Hematopoietic multipotent progenitor cell treated with erythropoietin and hydrocortisone succinate and interleukin-3 and kit ligand, for 8 days (in vitro differentiated cells): ENCODE data around the gene SLC31A2.
"Not testable (repeated sequence)": the region's sequence is repeated elsewhere in the genome, so short reads cannot be mapped to it uniquely, and the experiment has no call there.

ENCODE experiments used
- DNase-seq: peaks from one replicate; pipeline ENCODE4 v3.0.0-alpha.2; 2015

The SLC31A2 gene, protein sequence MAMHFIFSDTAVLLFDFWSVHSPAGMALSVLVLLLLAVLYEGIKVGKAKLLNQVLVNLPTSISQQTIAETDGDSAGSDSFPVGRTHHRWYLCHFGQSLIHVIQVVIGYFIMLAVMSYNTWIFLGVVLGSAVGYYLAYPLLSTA

GRCh38 chr9:113150670-113151611 is at the start of gene SLC31A2:
TSS of gene SLC31A2 (plus strand) at chr9:113151007. CDS start at chr9:113151075, 68 bp downstream.
- DNase-seq: peak; percentile 72

- not testable (repeated sequence) for DNase-seq
Observed at GRCh38 chr9:113105345-113105744, 45.5 kb upstream of the SLC31A2 start.

DNA sequence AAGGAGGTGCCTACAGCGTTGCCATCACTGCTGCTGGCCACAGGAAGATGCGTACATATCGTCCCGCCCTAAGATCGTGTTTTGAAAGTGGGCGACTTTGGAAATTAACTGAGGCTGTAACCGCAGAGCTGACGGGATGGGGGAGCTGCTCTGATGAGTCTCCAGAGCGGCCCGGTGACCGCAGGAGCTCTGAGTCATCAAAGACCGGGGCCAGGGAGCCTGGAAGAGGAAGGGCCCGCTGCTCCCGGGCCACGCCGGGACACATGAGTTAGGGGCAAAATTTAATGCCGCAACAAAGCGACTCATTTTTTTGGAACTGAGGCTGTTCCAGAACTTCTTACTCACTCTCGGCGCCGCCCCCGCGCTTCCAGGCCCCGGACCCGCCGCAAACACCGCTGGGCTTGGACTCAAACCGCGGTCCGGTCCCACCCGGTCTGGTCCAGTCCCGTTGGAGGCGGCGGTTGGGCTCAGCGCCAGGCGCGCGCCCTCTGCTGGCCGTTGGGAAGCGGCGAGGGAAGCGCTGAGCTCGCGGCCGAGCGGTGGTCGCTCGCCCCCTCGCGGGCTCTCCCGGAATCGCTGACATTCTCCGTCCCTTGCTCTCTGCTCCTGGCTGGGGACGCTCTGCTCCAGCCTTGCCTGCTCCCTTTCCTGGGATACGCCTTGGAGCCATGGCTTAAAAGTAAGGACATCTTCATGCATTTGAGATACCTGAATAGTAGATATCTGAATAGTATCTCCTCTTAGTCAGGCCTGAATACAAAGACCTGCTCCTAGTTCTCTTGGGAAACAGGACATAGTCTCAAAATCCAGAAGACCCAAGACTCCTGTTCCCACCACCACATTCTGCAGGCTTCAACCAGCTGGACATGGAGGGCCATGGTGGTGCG is 39.5 kb upstream of the SLC31A2 start:
- peak; percentile 3 for DNase-seq

GRCh38 chr9:113112706-113113510 is 37.9 kb upstream of the SLC31A2 start:
- DNase-seq: peak; percentile 7

- not testable (repeated sequence) for DNase-seq
Observed at GRCh38 chr9:113118829-113119228, 32.0 kb upstream of the SLC31A2 start.

GRCh38 chr9:113125386-113126035 is 25.3 kb upstream of the SLC31A2 start:
- DNase-seq: no peak

DNA sequence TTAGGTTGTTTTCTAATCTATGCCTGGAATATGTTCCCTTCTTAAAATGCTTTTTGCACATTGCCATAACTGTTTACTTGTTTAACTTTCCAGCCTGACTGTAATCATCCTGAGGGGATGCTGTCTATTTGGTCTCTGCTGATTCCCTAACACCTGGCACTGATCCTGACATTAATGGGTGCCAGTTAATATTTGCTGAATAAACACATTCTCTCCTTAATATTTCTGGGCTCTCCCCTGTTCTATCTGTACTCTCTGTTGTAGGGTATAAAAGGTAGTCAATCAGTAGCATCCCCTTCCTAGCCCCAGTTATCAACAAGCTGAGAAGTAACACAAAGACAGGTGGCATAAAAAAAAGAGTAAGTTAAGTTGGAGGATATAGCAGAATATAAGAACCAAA is 21.3 kb upstream of the SLC31A2 start:
- DNase-seq: no peak

DNA sequence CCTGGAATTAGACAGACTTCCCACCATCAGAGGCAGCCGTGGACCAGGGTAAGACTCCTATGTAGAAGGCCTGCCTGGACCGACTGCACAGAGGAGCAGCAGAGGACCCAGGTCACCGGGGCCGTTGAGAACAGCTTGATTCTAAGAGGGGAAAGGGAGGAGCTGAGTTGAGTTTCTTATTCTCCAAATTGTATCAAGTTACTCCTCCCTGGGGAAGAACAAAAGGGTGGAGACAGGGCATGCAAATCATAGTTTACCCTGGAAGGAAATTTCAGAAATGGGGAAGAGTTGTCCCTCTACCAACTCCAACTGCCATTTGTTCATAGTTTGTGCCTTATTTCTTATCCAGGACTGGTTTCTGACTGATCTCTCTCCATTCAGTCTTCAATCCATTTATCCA is 20.9 kb upstream of the SLC31A2 start:
- DNase-seq: no peak

DNA sequence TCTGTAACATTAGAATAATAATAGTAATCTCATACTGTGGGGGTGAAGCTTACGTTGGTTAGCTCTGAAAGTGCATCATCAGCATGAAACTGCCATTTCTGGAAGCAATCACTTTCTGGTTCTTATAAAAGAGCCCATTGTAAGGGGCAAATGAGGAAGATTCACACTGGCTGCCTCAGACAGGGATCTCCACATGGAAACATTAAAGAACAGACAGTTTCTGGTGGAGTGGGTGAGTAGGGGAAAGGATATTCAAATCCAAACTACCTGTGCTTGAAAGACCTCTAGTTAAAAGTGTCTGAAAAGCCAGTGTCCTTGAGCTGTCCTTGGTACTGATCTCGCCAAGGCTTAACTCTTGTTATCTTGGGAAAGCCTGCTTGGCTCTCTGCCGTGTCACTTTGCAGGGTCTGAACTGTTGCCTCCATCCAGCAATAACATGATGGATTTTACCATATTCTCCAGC is 19.1 kb upstream of the SLC31A2 start:
- peak; percentile 56 for DNase-seq

DNA sequence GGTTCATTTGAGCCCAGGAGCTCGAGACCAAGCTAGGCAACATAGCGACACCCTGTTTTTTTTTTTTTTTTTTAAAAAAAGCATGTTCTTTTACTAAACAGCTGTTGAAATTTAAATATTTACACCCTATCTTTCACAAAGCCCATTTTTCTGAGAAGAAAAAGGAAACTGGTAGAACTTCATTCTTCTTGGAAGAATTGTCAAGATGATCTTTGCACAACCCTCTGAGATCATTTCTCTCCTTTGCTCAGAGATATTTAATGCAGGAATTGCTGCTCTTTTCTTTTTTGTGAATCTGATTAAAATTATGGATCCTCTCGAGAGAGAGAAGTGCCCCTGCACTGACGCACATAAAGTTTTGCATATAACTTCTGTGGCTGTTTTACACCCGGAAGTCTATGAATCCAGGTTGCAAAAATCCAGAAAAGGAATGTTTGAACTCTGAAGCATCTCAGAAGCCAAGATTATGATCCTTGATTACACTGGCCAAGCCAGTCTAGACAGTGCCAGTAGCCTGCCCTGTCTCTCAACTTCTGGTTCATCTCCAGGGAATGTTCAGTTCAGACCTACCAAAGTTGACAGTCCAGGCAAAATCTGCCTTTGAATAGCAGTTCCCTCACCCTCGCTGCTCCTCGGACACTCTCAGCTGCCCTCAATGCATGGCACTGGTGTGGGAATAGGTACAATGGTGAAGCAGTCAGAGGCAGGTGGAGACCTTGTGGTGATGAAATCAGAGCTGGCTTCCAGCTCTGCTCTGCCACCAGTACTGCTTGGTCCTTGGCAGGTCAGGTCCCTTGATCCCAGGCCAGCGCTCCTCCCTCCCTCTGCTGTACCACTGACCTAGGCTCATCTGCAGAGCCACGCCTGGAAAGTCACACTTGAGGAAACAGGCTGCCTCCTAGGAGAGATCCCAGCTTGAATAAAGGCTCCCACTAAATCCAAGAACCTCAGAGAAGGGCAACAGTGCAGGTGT is 13.3 kb upstream of the SLC31A2 start:
- DNase-seq: no peak

GRCh38 chr9:113138760-113139159 is 12.0 kb upstream of the SLC31A2 start:
- DNase-seq: no peak

- no peak for DNase-seq
Observed at GRCh38 chr9:113139225-113139829, 11.5 kb upstream of the SLC31A2 start.

GRCh38 chr9:113139953-113140352 is 10.9 kb upstream of the SLC31A2 start:
- DNase-seq: no peak

GRCh38 chr9:113140896-113141295 is 9.9 kb upstream of the SLC31A2 start:
- DNase-seq: not testable (repeated sequence)

- DNase-seq: no peak
Observed at GRCh38 chr9:113143432-113144227, 7.2 kb upstream of the SLC31A2 start.

DNA sequence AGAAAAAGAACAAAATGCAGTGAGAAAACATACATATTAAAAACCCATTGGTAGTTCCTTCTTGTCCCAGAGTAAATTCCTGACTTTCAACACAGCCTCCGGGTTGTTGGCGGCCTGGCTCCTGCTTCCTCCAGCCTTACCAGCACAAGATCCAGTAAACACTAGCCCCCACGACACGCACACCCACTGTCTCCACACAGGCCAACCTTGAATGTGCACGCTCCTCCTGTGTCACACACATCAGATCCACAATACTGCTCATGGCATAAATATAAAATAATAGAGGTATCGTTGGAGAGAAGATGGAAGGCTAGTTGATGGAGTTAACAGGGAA is 2.5 kb upstream of the SLC31A2 start:
- no peak for DNase-seq

DNA sequence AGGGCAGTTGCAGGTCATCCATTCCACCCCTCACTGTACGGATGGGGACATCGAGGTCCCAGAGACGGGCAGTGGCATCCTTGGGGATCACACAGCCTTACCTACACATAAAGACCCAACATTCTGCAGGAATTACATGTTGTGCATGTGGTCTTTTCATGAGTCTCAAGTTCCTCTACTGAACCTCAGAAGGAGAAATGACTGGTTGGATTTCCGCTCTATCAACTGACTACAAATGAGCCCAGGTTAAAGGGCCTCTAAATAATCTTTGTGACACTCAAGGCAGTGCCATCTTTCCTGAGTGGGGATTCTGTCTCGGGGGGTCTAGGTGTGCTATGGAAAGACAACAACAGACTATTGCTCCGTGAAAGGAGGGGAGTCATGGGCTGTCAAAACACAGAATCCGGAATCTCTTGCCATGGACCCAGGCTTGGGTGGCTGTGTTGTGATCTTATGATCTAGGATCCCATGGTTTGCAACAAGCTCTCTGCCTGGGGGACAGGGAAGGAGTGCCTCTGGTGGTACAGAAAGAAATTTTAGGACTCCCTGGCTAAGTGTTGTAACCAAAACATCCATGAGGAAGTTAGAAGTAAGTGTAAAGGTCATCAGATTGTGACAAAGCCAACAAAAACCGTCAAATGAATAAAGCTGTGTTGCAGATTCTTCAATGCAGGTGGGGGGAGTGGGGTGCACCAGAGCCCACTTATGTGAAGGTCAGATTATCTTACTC is 1.9 kb upstream of the SLC31A2 start:
- DNase-seq: no peak

DNA sequence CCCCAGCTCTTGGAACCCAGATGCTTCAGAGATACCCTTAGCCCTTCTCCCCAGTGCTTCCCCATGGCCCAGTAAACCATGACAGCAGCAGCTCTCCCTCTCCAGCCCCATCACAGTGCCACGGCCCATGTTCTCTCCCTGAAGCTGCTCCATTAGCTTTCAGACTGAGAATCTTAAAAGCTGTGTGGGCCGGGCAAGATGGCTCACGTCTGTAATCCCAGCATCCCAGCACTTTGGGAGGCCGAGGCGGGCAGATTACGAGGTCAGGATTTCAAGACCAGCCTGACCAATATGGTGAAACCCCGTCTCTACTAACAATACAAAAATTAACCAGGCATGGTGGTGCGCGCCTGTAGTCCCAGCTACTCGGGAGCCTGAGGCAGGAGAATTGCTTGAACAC is 1.2 kb upstream of the SLC31A2 start:
- not testable (repeated sequence) for DNase-seq
